Hepatocyte (in vitro differentiated cells): ENCODE data around the gene MYH7.

Experiments
- CTCF ChIP-seq: fragments of 200-600 bp; sonication (generic); IDR thresholded peaks from 2 replicates; pipeline ENCODE4 v1.5.1; 2016; ENCODE audit warnings: antibody characterized with exemption, mild to moderate bottlenecking; ENCODE audit not compliant: poor library complexity
- EZH2phosphoT487 ChIP-seq: fragments of 200-600 bp; sonication (generic); IDR thresholded peaks from one replicate; pipeline ENCODE4 v1.6.1; 2018; ENCODE audit warnings: antibody characterized with exemption, mild to moderate bottlenecking, low read depth, moderate library complexity; ENCODE audit not compliant: unreplicated experiment, severe bottlenecking

GRCh38 chr14:23432102-23432925, 3.1 kb downstream of the MYH7 start:
- TF ChIP-seq CTCF (no peak), EZH2phosphoT487 (no peak)
